Transverse colon (tissue), 4 donors: ENCODE results near the gene HEPACAM. TPM values are rescaled to one million over a fixed set of nuclear protein-coding genes. Genes with fewer than 3 reads are reported as not detected.

Source experiments
- DNase-seq: peaks from one replicate; pipeline ENCODE4 v3.0.0-alpha.2; 2019
- H3K27ac ChIP-seq, 4 donors: fragments of 200-600 bp; sonication (generic); 2 replicates each; pipeline ENCODE4 v1.5.1; 2016 to 2018; ENCODE audit warnings: inconsistent platforms in 4 of 4
- H3K27me3 ChIP-seq: fragments of 200-600 bp; sonication (generic); 2 replicates; pipeline ENCODE4 v1.5.1; 2017; ENCODE audit warnings: inconsistent platforms
- H3K36me3 ChIP-seq, 4 donors: fragments of 200-600 bp; sonication (generic); 2 replicates each; pipeline ENCODE4 v1.5.1; 2017 to 2019; ENCODE audit warnings: inconsistent platforms in 4 of 4
- H3K4me1 ChIP-seq, 4 donors: fragments of 200-600 bp; sonication (generic); 2 replicates each; pipeline ENCODE4 v1.5.1; 2017 to 2020; ENCODE audit warnings: inconsistent platforms in 4 of 4
- H3K4me3 ChIP-seq, 4 donors: fragments of 200-600 bp; sonication (generic); 1 replicate in 1 of 4; 2 replicates in 3 of 4; pipeline versions ENCODE4 v1.5.1 to v1.6.1; 2017 to 2019; ENCODE audit warnings: inconsistent platforms in 4 of 4
- H3K9me3 ChIP-seq, 2 donors: fragments of 200-600 bp; sonication (generic); 2 replicates each; pipeline ENCODE4 v1.5.1; 2017 to 2019; ENCODE audit warnings: inconsistent platforms in 2 of 2
- CTCF ChIP-seq, 5 experiments: fragments of 200-600 bp in 3 of 5; fragments of 450-650 bp in 2 of 5; sonication (generic) in 3 of 5; IDR thresholded peaks; 1 replicate in 2 of 5; 2 replicates in 3 of 5; pipeline ENCODE4 v1.5.1; 2016 to 2017; ENCODE audit warnings: antibody characterized with exemption in 5 of 5, inconsistent platforms in 3 of 5, mild to moderate bottlenecking in 2 of 5, moderate library complexity in 1 of 5
- EP300 ChIP-seq: sonication (generic); formaldehyde crosslinking; IDR thresholded peaks from one replicate; pipeline ENCODE4 v1.6.1; 2017; ENCODE audit warnings: antibody characterized with exemption, low read depth
- POLR2A ChIP-seq: fragments of 450-650 bp; IDR thresholded peaks from one replicate; pipeline ENCODE4 v1.6.1; 2016; ENCODE audit warnings: antibody characterized with exemption, mild to moderate bottlenecking, moderate library complexity
- POLR2AphosphoS5 ChIP-seq, 3 donors: sonication (generic); formaldehyde crosslinking; IDR thresholded peaks; one replicate each; pipeline ENCODE4 v1.6.1; 2016; ENCODE audit warnings: antibody characterized with exemption in 3 of 3
- WGBS, 2 donors: methylation state at CpG; one replicate each; pipeline ENCODE4 v1.1.5; 2018; ENCODE audit warnings: low coverage in 1 of 2; 5-methylcytosine and 5-hydroxymethylcytosine counted together
- in situ Hi-C, 4 donors: fragments of 200-750 bp; cut with MboI; loops; one replicate each; pipeline versions ENCODE4 v1.15.0 to v1.15.1; 2017; ENCODE audit warnings: low sequenced_read_pairs in 3 of 4, low pct_ligation_motif_present in 1 of 4, low pct_unique_long_range_greater_than_20kb in 1 of 4
- intact Hi-C: fragments of 100-400 bp; cut with DNase I; formaldehyde crosslinking; loops from one replicate; pipeline ENCODE4 v1.15.1; 2023; ENCODE audit warnings: low total_unique reads
- total RNA-seq, 4 donors: library from RNA; depleted of rRNA; stranded (reverse); fragments of >200 nt; gene quantifications; one replicate each; pipeline ENCODE4 v1.1.0, GENCODE V29; 2016

Gene HEPACAM
- total RNA-seq, 4 donors from 2014 or later = 0.14 to 0.37 TPM; not detected in 2

- peak overlapping the region; percentile 7 to 57 (median 34) for H3K27ac ChIP-seq
- no peak for TF ChIP-seq POLR2A
- no peaks in the 10 kb centered on the region for H3K36me3 ChIP-seq
- no peak overlapping the region for H3K4me3 ChIP-seq
- peaks cover 5% of the 10 kb centered on the region for H3K27me3 ChIP-seq
- 86% methylated on average over 9 of the region's 9 CpGs; no CpG with 5 or more reads in 1 of the 2 donors for WGBS, 2 donors
- in situ Hi-C loops = no loop called here
- H3K4me1 ChIP-seq = no peaks in the 10 kb centered on the region
- no peaks in the 10 kb centered on the region for H3K9me3 ChIP-seq
- intact Hi-C loops = no loop called here
- DNase-seq = no peak
Measured at GRCh38 chr11:124896821-124897391, 38.9 kb downstream of the HEPACAM start.

GRCh38 chr11:124896071-124896750 lies 39.6 kb downstream of the HEPACAM start:
- in situ Hi-C loops (no loop called here), intact Hi-C loops (no loop called here)
- Histone ChIP-seq H3K4me1 (no peaks in the 10 kb centered on the region), H3K27me3 (peaks cover 4% of the 10 kb centered on the region), H3K27ac (peak overlapping the region; percentile 7 to 49 (median 16)), H3K9me3 (no peaks in the 10 kb centered on the region), H3K4me3 (no peak overlapping the region), H3K36me3 (no peaks in the 10 kb centered on the region)
- TF ChIP-seq POLR2AphosphoS5 (IDR thresholded peaks at IDR 0.05) (no peak), EP300 (no peak), CTCF (IDR thresholded peaks at IDR 0.05) (no peak), POLR2A (no peak)
- no peak for DNase-seq
- WGBS, 2 donors = 88 to 98% methylated on average over 5 to 16 of the region's 16 CpGs

GRCh38 chr11:124895471-124895971 lies 40.3 kb downstream of the HEPACAM start:
- DNase-seq = no peak
- H3K27ac ChIP-seq = peak overlapping the region in 2 of 4 donors; percentile 7 to 12
- H3K36me3 ChIP-seq = no peaks in the 10 kb centered on the region
- H3K4me1 ChIP-seq = no peaks in the 10 kb centered on the region
- in situ Hi-C loops = no loop called here
- peaks cover 4% of the 10 kb centered on the region for H3K27me3 ChIP-seq
- 83% methylated on average over 20 of the region's 20 CpGs; no CpG with 5 or more reads in 1 of the 2 donors for WGBS, 2 donors
- no peak for TF ChIP-seq EP300
- no peak for TF ChIP-seq POLR2A
- TF ChIP-seq POLR2AphosphoS5 (IDR thresholded peaks at IDR 0.05) = no peak
- TF ChIP-seq CTCF (IDR thresholded peaks at IDR 0.05) = no peak
- H3K4me3 ChIP-seq = no peak overlapping the region
- intact Hi-C loops = no loop called here
- no peaks in the 10 kb centered on the region for H3K9me3 ChIP-seq

- H3K4me3 ChIP-seq = no peak overlapping the region
- intact Hi-C loops (no loop called here), in situ Hi-C loops (no loop called here)
- no peaks in the 10 kb centered on the region for H3K27me3 ChIP-seq
- WGBS, 2 donors = 58 to 100% methylated on average over 1 to 4 of the region's 4 CpGs
- TF ChIP-seq EP300 (no peak), CTCF (IDR thresholded peaks at IDR 0.05) (no peak), POLR2A (no peak), POLR2AphosphoS5 (IDR thresholded peaks at IDR 0.05) (no peak)
- no peak for DNase-seq
- H3K36me3 ChIP-seq = no peaks in the 10 kb centered on the region
- no peaks in the 10 kb centered on the region for H3K9me3 ChIP-seq
- no peaks in the 10 kb centered on the region for H3K4me1 ChIP-seq
- no peak overlapping the region for H3K27ac ChIP-seq
Measured at GRCh38 chr11:124894606-124895430, 41.0 kb downstream of the HEPACAM start.
